HEK293 (cell line): ENCODE measurements around the gene SRSF6.

Experiments used
- BCL11A ChIP-seq: fragments of 450-650 bp; formaldehyde crosslinking; IDR thresholded peaks from 2 replicates; pipeline ENCODE4 v1.5.1; 2016; ENCODE audit warnings: low read depth, missing biosample characterization, missing genetic modification characterization
- HOXC10 ChIP-seq: sonication (generic); formaldehyde crosslinking; IDR thresholded peaks from 2 replicates; pipeline ENCODE4 v1.8.1; 2023; ENCODE audit warnings: mild to moderate bottlenecking, missing genetic modification reagents
- KLF16 ChIP-seq: fragments of 450-650 bp; formaldehyde crosslinking; IDR thresholded peaks from 2 replicates; pipeline ENCODE4 v1.5.1; 2017; ENCODE audit warnings: missing biosample characterization, missing genetic modification characterization
- OVOL3 ChIP-seq: fragments of 450-650 bp; formaldehyde crosslinking; IDR thresholded peaks from 2 replicates; pipeline ENCODE4 v1.5.1; 2016; ENCODE audit warnings: missing biosample characterization, missing genetic modification characterization
- SCRT2 ChIP-seq: fragments of 450-650 bp; formaldehyde crosslinking; IDR thresholded peaks from 2 replicates; pipeline ENCODE4 v1.5.1; 2016; ENCODE audit warnings: missing biosample characterization, missing genetic modification characterization
- TCF7L2 ChIP-seq: IDR thresholded peaks from 2 replicates; pipeline ENCODE4 v1.6.1; 2011; ENCODE audit warnings: low read depth, mild to moderate bottlenecking, inconsistent platforms, low read length, moderate library complexity, borderline replicate concordance
- ZBTB17 ChIP-seq: fragments of 450-650 bp; formaldehyde crosslinking; IDR thresholded peaks from 2 replicates; pipeline ENCODE4 v1.5.1; 2016; ENCODE audit warnings: missing biosample characterization, missing genetic modification characterization
- ZBTB20 ChIP-seq: fragments of 450-650 bp; formaldehyde crosslinking; IDR thresholded peaks from 2 replicates; pipeline ENCODE4 v1.5.1; 2016; ENCODE audit warnings: missing biosample characterization, missing genetic modification characterization
- ZBTB8A ChIP-seq: fragments of 450-650 bp; formaldehyde crosslinking; IDR thresholded peaks from 2 replicates; pipeline ENCODE4 v1.5.1; 2016; ENCODE audit warnings: missing biosample characterization, missing genetic modification characterization
- ZFP41 ChIP-seq: fragments of 450-650 bp; formaldehyde crosslinking; IDR thresholded peaks from 2 replicates; pipeline ENCODE4 v1.5.1; 2016; ENCODE audit warnings: missing biosample characterization, missing genetic modification characterization, borderline replicate concordance
- ZNF155 ChIP-seq: fragments of 450-650 bp; formaldehyde crosslinking; IDR thresholded peaks from 2 replicates; pipeline ENCODE4 v1.5.1; 2016; ENCODE audit warnings: missing biosample characterization, missing genetic modification characterization
- ZNF175 ChIP-seq: fragments of 450-650 bp; formaldehyde crosslinking; IDR thresholded peaks from 2 replicates; pipeline ENCODE4 v1.5.1; 2016; ENCODE audit warnings: missing biosample characterization, missing genetic modification characterization
- ZNF2 ChIP-seq: fragments of 450-650 bp; formaldehyde crosslinking; IDR thresholded peaks from 2 replicates; pipeline ENCODE4 v1.5.1; 2016; ENCODE audit warnings: missing biosample characterization, missing genetic modification characterization
- ZNF202 ChIP-seq: fragments of 450-650 bp; formaldehyde crosslinking; IDR thresholded peaks from 2 replicates; pipeline ENCODE4 v1.5.1; 2016; ENCODE audit warnings: missing biosample characterization, missing genetic modification characterization, borderline replicate concordance
- ZNF223 ChIP-seq: fragments of 450-650 bp; formaldehyde crosslinking; IDR thresholded peaks from 2 replicates; pipeline ENCODE4 v1.5.1; 2016; ENCODE audit warnings: missing biosample characterization, missing genetic modification characterization
- ZNF248 ChIP-seq: fragments of 450-650 bp; formaldehyde crosslinking; IDR thresholded peaks from 2 replicates; pipeline ENCODE4 v1.5.1; 2017; ENCODE audit warnings: missing biosample characterization, missing genetic modification characterization
- ZNF311 ChIP-seq: fragments of 450-650 bp; formaldehyde crosslinking; IDR thresholded peaks from 2 replicates; pipeline ENCODE4 v1.5.1; 2017; ENCODE audit warnings: missing biosample characterization, missing genetic modification characterization, borderline replicate concordance
- ZNF324 ChIP-seq: fragments of 450-650 bp; formaldehyde crosslinking; IDR thresholded peaks from 2 replicates; pipeline ENCODE4 v1.5.1; 2016; ENCODE audit warnings: missing biosample characterization, missing genetic modification characterization
- ZNF529 ChIP-seq: fragments of 450-650 bp; formaldehyde crosslinking; IDR thresholded peaks from 2 replicates; pipeline ENCODE4 v1.5.1; 2017; ENCODE audit warnings: missing genetic modification characterization, missing biosample characterization; ENCODE audit not compliant: insufficient replicate concordance
- ZNF549 ChIP-seq: fragments of 450-650 bp; IDR thresholded peaks from 2 replicates; pipeline ENCODE4 v1.5.1; 2018; ENCODE audit warnings: missing biosample characterization, missing genetic modification characterization, mild to moderate bottlenecking, inconsistent platforms, moderate library complexity
- ZNF76 ChIP-seq: fragments of 450-650 bp; formaldehyde crosslinking; IDR thresholded peaks from 2 replicates; pipeline ENCODE4; 2016; ENCODE audit warnings: low read depth, missing biosample characterization, missing genetic modification characterization, borderline replicate concordance
- ZNF777 ChIP-seq: fragments of 450-650 bp; formaldehyde crosslinking; IDR thresholded peaks from 2 replicates; pipeline ENCODE4 v1.5.1; 2017; ENCODE audit warnings: missing biosample characterization, missing genetic modification characterization, borderline replicate concordance
- ZNF785 ChIP-seq: fragments of 450-650 bp; formaldehyde crosslinking; IDR thresholded peaks from 2 replicates; pipeline ENCODE4 v1.5.1; 2016; ENCODE audit warnings: missing biosample characterization, missing genetic modification characterization
- ZNF792 ChIP-seq: fragments of 450-650 bp; formaldehyde crosslinking; IDR thresholded peaks from 2 replicates; pipeline ENCODE4 v1.5.1; 2016; ENCODE audit warnings: missing biosample characterization, missing genetic modification characterization
- ZSCAN23 ChIP-seq: fragments of 450-650 bp; formaldehyde crosslinking; IDR thresholded peaks from 2 replicates; pipeline ENCODE4 v1.5.1; 2016; ENCODE audit warnings: missing biosample characterization, missing genetic modification characterization
- ZXDB ChIP-seq: fragments of 450-650 bp; formaldehyde crosslinking; IDR thresholded peaks from 2 replicates; pipeline ENCODE4 v1.5.1; 2016; ENCODE audit warnings: missing biosample characterization, missing genetic modification characterization
- TF ChIP-seq, protein P1 (sequence below): fragments of 450-650 bp; formaldehyde crosslinking; IDR thresholded peaks from 2 replicates; pipeline ENCODE4 v1.5.1; 2017; ENCODE audit warnings: missing biosample characterization, missing genetic modification characterization
- TF ChIP-seq, protein P2 (sequence below): fragments of 450-650 bp; formaldehyde crosslinking; IDR thresholded peaks from 2 replicates; pipeline ENCODE4 v1.5.1; 2016; ENCODE audit warnings: missing biosample characterization, missing genetic modification characterization
- TF ChIP-seq, protein P3 (sequence below): fragments of 450-650 bp; formaldehyde crosslinking; IDR thresholded peaks from 2 replicates; pipeline ENCODE4 v1.5.1; 2016; ENCODE audit warnings: missing biosample characterization, missing genetic modification characterization
- TF ChIP-seq, protein P4 (sequence below): fragments of 450-650 bp; formaldehyde crosslinking; IDR thresholded peaks from 2 replicates; pipeline ENCODE4 v1.5.1; 2016; ENCODE audit warnings: missing biosample characterization, missing genetic modification characterization, low read depth

SRSF6 gene

DNA sequence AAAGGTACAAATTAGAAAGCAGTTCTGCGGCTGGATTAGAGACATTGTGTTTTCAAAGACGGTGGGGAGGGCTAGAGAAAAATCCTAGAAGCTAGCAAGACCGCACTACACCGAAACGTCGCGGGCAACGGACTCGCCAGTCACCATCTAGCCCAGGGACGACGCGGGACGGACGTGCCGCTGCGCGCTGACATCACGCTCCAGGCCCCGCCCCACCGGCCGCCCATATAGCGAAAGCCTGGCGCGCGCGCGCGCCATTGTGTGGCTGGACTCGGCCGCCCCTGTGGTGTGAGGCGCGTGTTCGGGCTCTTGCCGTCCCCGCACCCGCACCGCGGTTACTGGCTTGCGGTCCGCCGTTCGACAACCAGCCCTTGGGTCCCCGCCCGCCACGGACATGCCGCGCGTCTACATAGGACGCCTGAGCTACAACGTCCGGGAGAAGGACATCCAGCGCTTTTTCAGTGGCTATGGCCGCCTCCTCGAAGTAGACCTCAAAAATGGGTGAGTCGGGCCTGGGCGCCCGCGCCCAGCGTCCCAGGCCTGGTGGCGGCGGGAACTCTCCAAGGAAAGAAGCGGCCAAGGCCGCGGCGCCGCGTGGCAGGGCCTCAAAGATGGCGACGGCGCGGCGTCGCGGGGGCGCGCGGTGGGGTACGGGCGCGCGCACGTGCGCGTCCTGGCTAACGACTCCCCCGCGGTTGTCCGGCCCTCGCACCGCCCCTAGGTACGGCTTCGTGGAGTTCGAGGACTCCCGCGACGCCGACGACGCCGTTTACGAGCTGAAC is at the start of gene SRSF6 (continued):
- peak; percentile 60; the same call in 1 of the 2 replicates for TF ChIP-seq ZBTB8A (tag by site-specific recombination)
- TF ChIP-seq ZBTB20 = no peak; the same call in 1 of the 2 replicates
- TF ChIP-seq, protein P1, sequence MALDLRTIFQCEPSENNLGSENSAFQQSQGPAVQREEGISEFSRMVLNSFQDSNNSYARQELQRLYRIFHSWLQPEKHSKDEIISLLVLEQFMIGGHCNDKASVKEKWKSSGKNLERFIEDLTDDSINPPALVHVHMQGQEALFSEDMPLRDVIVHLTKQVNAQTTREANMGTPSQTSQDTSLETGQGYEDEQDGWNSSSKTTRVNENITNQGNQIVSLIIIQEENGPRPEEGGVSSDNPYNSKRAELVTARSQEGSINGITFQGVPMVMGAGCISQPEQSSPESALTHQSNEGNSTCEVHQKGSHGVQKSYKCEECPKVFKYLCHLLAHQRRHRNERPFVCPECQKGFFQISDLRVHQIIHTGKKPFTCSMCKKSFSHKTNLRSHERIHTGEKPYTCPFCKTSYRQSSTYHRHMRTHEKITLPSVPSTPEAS (tag by site-specific recombination) = no peak
- peak; percentile 67; the same call in 1 of the 2 replicates for TF ChIP-seq ZNF76 (tag by site-specific recombination)
- no peak for TF ChIP-seq ZNF311 (tag by site-specific recombination)
- no peak for TF ChIP-seq ZNF529 (tag by site-specific recombination)
- no peak for TF ChIP-seq ZNF175 (tag by site-specific recombination)
- TF ChIP-seq, protein P2, sequence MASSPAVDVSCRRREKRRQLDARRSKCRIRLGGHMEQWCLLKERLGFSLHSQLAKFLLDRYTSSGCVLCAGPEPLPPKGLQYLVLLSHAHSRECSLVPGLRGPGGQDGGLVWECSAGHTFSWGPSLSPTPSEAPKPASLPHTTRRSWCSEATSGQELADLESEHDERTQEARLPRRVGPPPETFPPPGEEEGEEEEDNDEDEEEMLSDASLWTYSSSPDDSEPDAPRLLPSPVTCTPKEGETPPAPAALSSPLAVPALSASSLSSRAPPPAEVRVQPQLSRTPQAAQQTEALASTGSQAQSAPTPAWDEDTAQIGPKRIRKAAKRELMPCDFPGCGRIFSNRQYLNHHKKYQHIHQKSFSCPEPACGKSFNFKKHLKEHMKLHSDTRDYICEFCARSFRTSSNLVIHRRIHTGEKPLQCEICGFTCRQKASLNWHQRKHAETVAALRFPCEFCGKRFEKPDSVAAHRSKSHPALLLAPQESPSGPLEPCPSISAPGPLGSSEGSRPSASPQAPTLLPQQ = peak; percentile 81
- TF ChIP-seq, protein P3, sequence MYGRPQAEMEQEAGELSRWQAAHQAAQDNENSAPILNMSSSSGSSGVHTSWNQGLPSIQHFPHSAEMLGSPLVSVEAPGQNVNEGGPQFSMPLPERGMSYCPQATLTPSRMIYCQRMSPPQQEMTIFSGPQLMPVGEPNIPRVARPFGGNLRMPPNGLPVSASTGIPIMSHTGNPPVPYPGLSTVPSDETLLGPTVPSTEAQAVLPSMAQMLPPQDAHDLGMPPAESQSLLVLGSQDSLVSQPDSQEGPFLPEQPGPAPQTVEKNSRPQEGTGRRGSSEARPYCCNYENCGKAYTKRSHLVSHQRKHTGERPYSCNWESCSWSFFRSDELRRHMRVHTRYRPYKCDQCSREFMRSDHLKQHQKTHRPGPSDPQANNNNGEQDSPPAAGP (tag by site-specific recombination) = peak; percentile 71
- TF ChIP-seq ZNF155 (tag by site-specific recombination) = no peak
- peak; percentile 94 for TF ChIP-seq ZXDB
- no peak for TF ChIP-seq ZNF777 (tag by site-specific recombination)
- no peak for TF ChIP-seq TCF7L2
- TF ChIP-seq ZNF223 = no peak
- no peak for TF ChIP-seq SCRT2 (tag by site-specific recombination)
- 0 out of 2 replicates have a peak, but pooled peaks have one; percentile 48 for TF ChIP-seq ZSCAN23 (tag by site-specific recombination)
- no peak for TF ChIP-seq ZNF248 (tag by site-specific recombination)
- no peak for TF ChIP-seq HOXC10 (CRISPR knock-in tag)
- no peak for TF ChIP-seq ZFP41 (tag by site-specific recombination)
- no peak for TF ChIP-seq ZNF785 (tag by site-specific recombination)
- TF ChIP-seq, protein P4, sequence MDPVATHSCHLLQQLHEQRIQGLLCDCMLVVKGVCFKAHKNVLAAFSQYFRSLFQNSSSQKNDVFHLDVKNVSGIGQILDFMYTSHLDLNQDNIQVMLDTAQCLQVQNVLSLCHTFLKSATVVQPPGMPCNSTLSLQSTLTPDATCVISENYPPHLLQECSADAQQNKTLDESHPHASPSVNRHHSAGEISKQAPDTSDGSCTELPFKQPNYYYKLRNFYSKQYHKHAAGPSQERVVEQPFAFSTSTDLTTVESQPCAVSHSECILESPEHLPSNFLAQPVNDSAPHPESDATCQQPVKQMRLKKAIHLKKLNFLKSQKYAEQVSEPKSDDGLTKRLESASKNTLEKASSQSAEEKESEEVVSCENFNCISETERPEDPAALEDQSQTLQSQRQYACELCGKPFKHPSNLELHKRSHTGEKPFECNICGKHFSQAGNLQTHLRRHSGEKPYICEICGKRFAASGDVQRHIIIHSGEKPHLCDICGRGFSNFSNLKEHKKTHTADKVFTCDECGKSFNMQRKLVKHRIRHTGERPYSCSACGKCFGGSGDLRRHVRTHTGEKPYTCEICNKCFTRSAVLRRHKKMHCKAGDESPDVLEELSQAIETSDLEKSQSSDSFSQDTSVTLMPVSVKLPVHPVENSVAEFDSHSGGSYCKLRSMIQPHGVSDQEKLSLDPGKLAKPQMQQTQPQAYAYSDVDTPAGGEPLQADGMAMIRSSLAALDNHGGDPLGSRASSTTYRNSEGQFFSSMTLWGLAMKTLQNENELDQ (tag by site-specific recombination) = no peak
- TF ChIP-seq ZNF202 (tag by site-specific recombination) = no peak
- no peak for TF ChIP-seq ZBTB17
- TF ChIP-seq ZNF324 = 0 out of 2 replicates have a peak, but pooled peaks have one; percentile 57
- TF ChIP-seq OVOL3 (tag by site-specific recombination) = peak; percentile 54
- TF ChIP-seq ZNF792 (tag by site-specific recombination) = no peak
- peak; percentile 89 for TF ChIP-seq KLF16
- TF ChIP-seq BCL11A = no peak
- peak; percentile 92 for TF ChIP-seq ZNF2 (tag by site-specific recombination)
- TF ChIP-seq ZNF549 (tag by site-specific recombination) = no peak
